Raji (cell line): ENCODE results near the gene PHACTR3.

Experiments
- POLR2A ChIP-seq: IDR thresholded peaks from 2 replicates; pipeline ENCODE4 v1.6.1; 2011; ENCODE audit warnings: low read depth, low read length, control low read depth; ENCODE audit not compliant: insufficient read depth

The PHACTR3 gene

GRCh38 chr20:59829054-59829785, 224.9 kb downstream of the PHACTR3 start:
- TF ChIP-seq POLR2A: no peak

DNA sequence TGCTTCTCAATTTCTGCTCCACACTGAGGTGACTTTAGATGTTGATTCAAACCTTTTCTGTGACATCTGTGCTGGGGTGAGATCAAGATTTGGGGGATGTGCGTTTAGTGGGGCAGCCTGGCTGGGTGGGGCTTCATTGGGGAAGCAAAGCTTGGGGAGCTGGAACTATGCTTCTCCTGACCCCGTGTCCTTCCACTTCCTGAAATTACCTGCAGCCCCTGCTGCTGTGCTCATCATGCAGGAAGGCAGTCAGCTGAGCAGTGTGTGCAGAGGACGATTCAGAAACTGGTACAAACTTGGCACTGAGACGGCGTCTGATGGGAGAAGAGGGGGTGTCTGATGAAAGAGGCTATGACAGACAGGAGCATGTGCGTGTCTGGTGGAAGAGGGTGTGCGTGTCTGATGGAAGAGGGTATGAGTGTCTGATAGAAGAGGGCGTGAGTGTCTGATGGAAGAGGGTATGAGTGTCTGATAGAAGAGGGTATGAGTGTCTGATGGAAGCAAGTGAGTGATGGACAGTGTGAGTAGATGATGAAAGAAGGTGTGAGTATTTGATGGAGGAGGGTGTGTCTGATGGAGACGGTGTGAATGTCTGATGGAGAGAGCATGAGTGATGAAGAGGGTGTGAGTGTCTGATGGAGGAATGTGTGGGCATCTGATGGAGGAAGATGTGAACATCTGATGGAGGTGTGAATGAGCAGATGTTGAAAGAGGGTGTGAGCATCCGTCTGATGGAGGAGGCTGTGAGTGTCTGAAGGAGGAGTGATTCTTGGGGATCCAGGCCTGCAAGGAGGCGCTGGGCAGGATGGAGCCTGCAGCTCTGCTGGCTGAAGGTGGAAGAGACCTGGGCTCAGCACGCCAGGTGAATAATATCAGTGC, 225.7 kb downstream of the PHACTR3 start:
- no peak for TF ChIP-seq POLR2A

GRCh38 chr20:59830665-59831023, 226.3 kb downstream of the PHACTR3 start:
- TF ChIP-seq POLR2A: no peak

DNA sequence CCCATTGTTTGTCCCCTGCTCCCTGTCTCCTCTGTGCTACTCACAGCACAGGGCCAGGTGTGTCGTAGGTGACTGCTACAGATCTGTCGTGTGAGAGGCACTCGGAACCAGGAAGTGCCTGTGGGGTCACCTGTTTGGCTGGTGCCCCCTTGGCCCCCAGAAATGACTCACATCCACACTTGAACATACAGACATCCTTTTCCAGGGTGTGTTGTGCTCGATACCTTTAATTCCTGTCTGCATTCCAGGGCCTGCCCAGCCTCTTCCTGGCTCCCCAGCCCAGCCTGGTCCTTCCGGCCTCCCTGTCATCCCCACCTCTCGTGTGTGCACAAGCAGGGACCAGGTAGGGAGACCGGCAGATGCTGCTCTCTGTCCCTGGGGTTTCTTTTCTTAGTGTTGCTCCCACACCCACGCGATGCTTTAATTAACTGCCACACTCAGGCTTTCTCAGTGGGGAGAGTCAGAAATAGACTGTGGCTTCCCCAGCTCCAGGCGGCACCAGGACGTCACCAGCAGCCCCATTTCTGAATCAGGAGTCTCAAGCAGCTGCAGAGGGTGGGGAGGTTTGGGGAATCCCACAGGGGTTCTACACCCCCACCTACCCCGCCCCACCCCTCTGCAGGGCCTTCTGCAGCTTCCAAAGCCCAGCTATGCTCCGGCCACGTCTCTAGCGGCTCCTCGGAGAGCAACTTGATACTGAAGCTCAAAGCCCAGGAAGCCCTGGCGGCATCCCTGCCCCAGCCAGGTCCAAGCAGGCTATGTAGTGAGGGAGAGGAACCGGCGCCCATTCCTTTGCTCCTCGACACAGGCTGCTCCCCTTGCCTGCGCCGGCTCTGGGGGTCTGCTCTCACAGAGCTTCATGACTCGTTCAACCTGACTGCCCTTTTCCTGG, 226.9 kb downstream of the PHACTR3 start:
- no peak for TF ChIP-seq POLR2A

GRCh38 chr20:59831916-59832270, 227.6 kb downstream of the PHACTR3 start:
- TF ChIP-seq POLR2A: no peak

DNA sequence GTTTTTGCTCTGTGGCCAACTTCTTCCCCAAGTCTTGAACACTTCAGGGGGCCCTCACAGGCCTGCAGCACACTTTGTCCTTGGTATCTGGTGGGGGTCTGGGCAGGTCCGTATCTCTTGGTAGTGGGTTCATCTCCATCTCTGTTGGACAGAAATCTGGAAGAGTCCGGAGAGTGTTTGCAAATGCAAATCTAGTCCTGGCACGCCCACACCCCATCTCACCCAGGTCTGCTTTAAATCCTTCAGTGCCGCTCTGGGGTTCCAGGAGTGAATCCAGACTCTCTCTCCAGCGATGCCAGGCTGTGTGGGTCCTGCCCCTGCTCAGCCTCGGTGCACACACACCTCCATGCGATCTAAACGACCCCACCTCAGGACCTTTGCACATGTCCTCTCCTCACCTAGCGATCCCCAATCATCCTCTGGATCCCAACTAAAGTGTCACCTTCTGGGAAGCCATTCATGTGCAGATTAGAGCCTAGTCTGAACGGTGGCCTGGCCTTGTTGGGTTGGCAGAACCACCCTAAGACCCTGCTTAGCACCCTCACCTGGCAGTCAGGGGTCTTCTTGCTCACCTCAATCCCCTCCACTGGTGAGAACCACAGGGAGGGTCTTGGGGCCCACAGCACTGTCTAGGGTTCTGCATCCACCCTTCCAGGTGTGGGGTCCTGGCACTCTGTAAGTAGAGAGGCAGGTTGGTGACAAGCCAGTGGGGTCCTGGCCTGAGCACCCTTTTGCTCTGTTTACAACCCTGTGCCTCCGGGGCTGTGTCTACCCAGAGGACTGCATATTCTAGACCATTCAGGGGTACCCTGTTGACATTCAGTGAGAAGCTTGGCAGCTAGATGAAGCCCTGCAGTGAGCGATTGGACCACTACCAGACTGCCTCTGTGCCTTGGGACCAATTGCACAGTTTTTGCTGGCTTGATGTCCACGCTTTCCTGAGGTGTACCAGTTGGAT, 228.3 kb downstream of the PHACTR3 start:
- TF ChIP-seq POLR2A: no peak

- no peak for TF ChIP-seq POLR2A
Observed at GRCh38 chr20:59835057-59835447, 230.7 kb downstream of the PHACTR3 start.

DNA sequence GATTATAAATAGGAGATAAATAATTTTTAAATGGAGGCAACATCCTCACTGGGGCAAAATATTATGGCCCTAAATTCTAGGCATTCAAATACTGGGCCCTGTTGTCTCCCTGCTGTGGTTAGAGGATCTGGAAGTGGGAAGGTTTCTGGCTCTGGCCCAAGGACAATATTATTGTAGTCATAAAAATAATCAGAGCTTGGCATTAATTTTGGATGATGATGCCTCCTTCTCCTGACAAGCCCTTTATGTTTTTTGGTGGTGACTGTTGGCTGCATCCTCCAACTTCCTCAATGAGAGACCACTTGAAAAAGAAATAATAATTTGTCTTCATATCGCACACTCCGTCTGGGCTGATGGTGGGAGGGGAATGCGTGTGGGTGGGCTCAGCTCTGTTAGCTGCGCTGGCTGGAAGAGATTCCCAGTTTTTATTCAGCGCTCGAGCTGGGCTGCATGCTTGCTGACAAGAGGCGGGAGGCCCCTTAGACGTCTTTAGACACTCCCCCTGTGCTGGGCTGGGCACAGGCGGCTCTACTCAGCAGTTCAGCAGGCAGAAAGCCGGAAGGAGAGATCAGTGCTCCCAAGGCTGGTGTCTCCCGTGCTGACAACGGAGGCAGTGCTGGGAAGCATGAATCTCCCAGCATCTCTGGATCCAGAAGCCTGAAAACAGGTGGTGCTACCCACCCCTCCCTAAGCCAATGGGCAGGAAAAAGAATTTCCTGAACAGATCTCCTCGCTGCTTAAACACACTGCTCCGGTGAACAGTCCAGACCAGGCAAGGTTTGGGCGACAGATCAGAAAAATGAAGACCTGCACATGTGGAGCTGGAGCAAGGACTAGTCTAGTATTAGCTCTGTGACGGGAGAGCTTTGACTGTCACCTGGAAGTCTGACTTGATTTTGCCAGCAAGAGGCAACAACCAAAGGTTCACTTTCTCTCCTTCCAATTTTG, 231.4 kb downstream of the PHACTR3 start:
- no peak for TF ChIP-seq POLR2A

GRCh38 chr20:59836767-59837166, 232.4 kb downstream of the PHACTR3 start:
- TF ChIP-seq POLR2A: no peak

DNA sequence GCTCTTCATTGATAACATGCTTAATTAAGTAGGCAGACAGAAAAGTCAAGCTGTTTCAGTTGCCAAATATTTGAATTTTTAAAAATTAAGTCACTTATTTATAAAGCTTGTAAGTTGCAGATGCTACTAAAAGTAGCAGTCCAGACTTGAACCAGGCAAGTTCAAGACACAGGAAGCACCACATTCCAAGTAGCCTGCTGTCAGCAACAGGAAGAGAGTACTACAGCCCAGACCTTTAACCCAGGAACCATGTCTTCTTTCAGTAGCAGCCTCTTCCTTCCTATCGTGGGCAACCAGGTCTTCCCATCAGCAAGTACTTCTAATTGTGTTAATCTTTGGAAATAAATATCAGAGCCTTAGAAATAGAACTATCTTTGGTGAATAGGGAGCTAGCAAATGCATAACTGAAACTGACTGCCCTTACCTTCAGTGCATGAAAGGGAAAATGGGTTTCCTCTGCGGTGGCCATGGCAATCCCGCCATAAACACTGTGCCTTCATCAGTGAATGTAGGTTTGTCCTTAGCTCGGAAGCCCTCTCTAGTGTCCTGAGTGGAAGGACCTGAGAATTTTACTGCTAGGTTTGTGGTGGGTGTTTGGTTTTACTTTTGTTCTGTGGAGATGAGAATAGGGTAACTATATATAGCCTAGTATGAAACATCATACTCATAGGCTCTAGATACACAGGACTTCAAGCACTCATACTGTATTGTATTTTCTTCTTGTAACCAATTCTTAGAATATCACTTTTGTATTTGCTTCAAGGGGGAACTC, 233.5 kb downstream of the PHACTR3 start:
- no peak for TF ChIP-seq POLR2A

- no peak for TF ChIP-seq POLR2A
Observed at GRCh38 chr20:59839400-59839799, 235.1 kb downstream of the PHACTR3 start.

- no peak for TF ChIP-seq POLR2A
Observed at GRCh38 chr20:59845472-59845871, 241.1 kb downstream of the PHACTR3 start.

DNA sequence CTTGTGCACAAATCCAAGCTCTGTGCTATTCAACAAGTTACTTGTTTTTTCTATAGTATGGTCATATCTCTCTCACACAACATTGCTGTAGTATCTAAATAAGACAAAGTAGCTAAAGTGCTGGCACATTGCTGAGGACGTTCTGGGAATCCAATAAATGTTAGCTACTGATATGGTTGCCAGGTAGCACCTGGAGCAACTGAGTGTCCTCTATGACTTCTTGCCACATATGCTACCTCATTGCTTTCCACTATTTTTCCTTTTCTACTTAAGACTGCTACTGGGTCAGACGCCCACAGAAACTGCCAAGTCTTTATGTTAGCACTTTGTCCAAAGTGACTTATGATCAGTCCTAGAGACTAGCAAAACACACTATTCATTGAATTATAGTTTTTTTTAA, 243.8 kb downstream of the PHACTR3 start:
- no peak for TF ChIP-seq POLR2A
